Ishikawa (cell line): Measurements from ENCODE around the gene ADARB1.

Experiments used
- CEBPB ChIP-seq: IDR thresholded peaks from 2 replicates; pipeline ENCODE4 v1.6.1; 2012
- CREB1 ChIP-seq: IDR thresholded peaks from 2 replicates; pipeline ENCODE4 v1.6.1; 2012; ENCODE audit warnings: low read depth
- EGR1 ChIP-seq: IDR thresholded peaks from 2 replicates; pipeline ENCODE4 v1.6.1; 2012
- EP300 ChIP-seq: IDR thresholded peaks from 2 replicates; pipeline ENCODE4 v1.6.1; 2012; ENCODE audit warnings: borderline replicate concordance
- FOXM1 ChIP-seq: IDR thresholded peaks from 2 replicates; pipeline ENCODE4 v1.6.1; 2012; ENCODE audit warnings: low read depth, borderline replicate concordance
- MAX ChIP-seq: IDR thresholded peaks from 2 replicates; pipeline ENCODE4 v1.6.1; 2012
- NFIC ChIP-seq: IDR thresholded peaks from 2 replicates; pipeline ENCODE4 v1.6.1; 2012
- RAD21 ChIP-seq: IDR thresholded peaks from 2 replicates; pipeline ENCODE4 v1.6.1; 2012; ENCODE audit warnings: low read depth
- REST ChIP-seq: IDR thresholded peaks from 2 replicates; pipeline ENCODE4 v1.6.1; 2012; ENCODE audit warnings: low read depth, mild to moderate bottlenecking
- TAF1 ChIP-seq: IDR thresholded peaks from 2 replicates; pipeline ENCODE4 v1.6.1; 2012; ENCODE audit warnings: low read depth, mild to moderate bottlenecking
- TCF12 ChIP-seq: IDR thresholded peaks from 2 replicates; pipeline ENCODE4 v1.6.1; 2012; ENCODE audit warnings: low read depth
- TEAD4 ChIP-seq: IDR thresholded peaks from 2 replicates; pipeline ENCODE4 v1.6.1; 2012
- USF1 ChIP-seq: IDR thresholded peaks from 2 replicates; pipeline ENCODE4 v1.6.1; 2012
- YY1 ChIP-seq: IDR thresholded peaks from 2 replicates; pipeline ENCODE4 v1.6.1; 2012; ENCODE audit warnings: low read depth
- ZBTB7A ChIP-seq: IDR thresholded peaks from 2 replicates; pipeline ENCODE4 v1.6.1; 2012; ENCODE audit warnings: low read depth

ADARB1 gene

GRCh38 chr21:45048968-45049367, 25.4 kb upstream of the ADARB1 start:
- TF ChIP-seq RAD21 (no peak), EP300 (no peak), TEAD4 (no peak), NFIC (no peak), YY1 (no peak), TAF1 (no peak), CEBPB (no peak), CREB1 (no peak), REST (no peak), EGR1 (no peak)

DNA sequence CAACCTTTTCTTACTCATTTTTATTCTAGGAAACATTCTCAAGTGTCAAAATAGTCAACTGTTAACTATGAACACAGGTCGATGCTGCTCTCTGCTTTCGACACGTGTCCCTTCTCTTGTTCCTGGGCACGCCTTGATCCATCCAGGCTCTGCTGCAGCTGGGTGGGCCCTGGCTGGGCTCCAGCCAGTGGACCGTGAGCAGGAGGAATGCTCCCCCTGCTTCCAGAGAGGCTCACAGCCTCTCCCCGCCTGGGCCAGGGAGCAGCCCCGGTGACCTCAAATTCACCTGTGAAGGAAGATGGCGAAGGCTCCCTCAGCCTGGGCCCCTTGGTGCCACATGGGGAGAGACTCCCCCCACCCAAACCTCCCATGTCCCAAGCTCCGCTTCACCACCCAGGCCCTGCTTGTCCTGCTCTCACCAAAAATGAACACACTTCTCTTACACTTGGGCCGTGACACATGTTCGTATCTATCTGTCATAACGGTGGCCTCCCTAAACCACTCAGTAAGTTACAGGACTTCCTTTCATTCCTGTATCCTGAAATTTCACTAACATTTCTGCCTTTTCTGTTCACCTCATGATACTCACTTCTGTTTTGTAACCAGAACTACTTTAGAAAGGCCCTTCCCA, 24.6 kb upstream of the ADARB1 start:
- no peak; the same call in 1 of the 2 replicates for TF ChIP-seq MAX
- no peak for TF ChIP-seq TEAD4
- TF ChIP-seq REST, result no peak
- no peak for TF ChIP-seq EP300

DNA sequence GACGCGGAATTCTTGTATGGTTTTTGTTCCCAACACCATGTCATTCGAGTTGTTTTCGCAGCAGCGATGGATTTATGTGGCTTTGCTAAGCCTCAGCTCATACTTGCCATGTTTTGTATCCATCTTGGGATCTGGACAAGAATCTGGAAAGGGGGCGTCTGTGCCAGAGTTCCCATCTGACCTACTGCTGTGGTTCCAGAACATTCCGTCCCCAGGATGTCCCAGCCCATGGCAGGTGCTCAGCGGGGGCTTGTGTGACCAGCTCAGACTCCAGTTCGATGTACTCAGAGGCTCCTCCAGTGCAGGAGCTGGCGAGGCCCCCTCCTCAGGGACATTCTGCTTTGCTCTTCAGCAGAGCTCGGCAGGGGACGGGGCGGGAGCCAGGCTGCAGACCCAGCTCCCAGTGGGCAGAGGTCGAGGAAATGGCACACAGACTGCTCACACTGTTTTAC, 24.0 kb upstream of the ADARB1 start:
- TF ChIP-seq NFIC (no peak), YY1 (no peak), MAX (no peak), USF1 (no peak), TCF12 (no peak)

DNA sequence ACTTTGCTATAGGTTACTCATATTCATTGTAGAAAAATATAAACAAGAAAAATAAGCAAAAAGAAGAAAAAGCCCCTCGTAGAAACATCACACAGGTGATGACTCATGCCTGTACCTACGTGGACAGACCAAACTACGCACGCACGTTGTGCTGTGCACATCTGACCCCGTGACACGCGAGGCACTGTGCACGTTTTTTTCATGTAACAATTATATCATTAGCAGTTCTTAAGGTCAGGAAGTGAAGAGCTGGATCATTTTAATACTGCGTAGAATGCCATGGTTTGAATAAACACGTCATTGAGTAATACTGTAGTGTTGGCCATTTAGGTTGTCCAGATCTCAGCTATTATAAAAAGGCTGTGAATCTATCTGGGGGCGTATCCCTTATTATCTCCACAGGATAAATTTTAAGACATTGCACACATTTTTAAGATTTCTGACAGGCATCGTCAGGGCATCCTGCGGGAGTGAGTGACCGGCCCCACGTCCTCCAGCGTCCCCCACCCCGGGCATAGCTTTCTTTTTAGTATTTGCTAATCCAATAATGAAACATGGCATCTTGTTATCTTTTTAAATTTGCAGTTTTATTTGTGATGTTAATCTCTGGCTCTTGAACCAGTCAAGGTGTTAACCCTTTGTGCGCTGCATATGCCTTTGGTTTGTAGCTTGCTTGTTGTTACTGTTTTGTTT, 23.4 kb upstream of the ADARB1 start:
- TF ChIP-seq YY1, result no peak

GRCh38 chr21:45051580-45052434, 22.6 kb upstream of the ADARB1 start:
- TF ChIP-seq CREB1, result no peak
- TF ChIP-seq ZBTB7A, result no peak
- no peak for TF ChIP-seq CEBPB
- TF ChIP-seq USF1, result no peak
- TF ChIP-seq EGR1, result no peak
- TF ChIP-seq EP300, result no peak
- TF ChIP-seq NFIC, result no peak
- TF ChIP-seq YY1, result no peak
- no peak for TF ChIP-seq MAX
- no peak for TF ChIP-seq TCF12
- no peak for TF ChIP-seq TEAD4
- TF ChIP-seq FOXM1, result no peak
- no peak for TF ChIP-seq TAF1
- no peak for TF ChIP-seq RAD21
- no peak for TF ChIP-seq REST
